DND-41 (cell line): Measurements from ENCODE around the gene ZBTB45.
A peak's percentile ranks its signal among the peaks of the same experiment; 100 is the strongest.

Source experiments
- ATAC-seq: fragments of 200-7000 bp; cut with Tn5 transposase; 3 replicates; pipeline ENCODE4 v1.9.1; 2021; ENCODE audit warnings: low read depth; ENCODE audit not compliant: insufficient read depth
- DNase-seq: peaks from one replicate; pipeline ENCODE4 v3.0.0-alpha.2; 2020
- H2AFZ ChIP-seq: 2 replicates; pipeline ENCODE4 v1.6.0; 2012; ENCODE audit warnings: low read depth, low read length
- H3K27ac ChIP-seq: 2 replicates; pipeline ENCODE4 v1.5.1; 2012; ENCODE audit warnings: low read length, inconsistent platforms
- H3K27me3 ChIP-seq: fragments of 200-600 bp; sonication (generic); 2 replicates; pipeline ENCODE4 v1.6.0; 2012; ENCODE audit warnings: low read length, mild to moderate bottlenecking, inconsistent platforms; ENCODE audit not compliant: insufficient read depth, poor library complexity
- H3K36me3 ChIP-seq: 2 replicates; pipeline ENCODE4 v1.5.1; 2012; ENCODE audit warnings: low read length, inconsistent platforms; ENCODE audit not compliant: insufficient read depth
- H3K4me1 ChIP-seq: 2 replicates; pipeline ENCODE4 v1.5.1; 2012; ENCODE audit warnings: mild to moderate bottlenecking, low read length; ENCODE audit not compliant: insufficient read depth
- H3K4me2 ChIP-seq: 2 replicates; pipeline ENCODE4 v1.6.0; 2012; ENCODE audit warnings: mild to moderate bottlenecking, moderate library complexity, low read length, inconsistent platforms; ENCODE audit not compliant: insufficient read depth
- H3K4me3 ChIP-seq, 2 experiments: fragments of 200-600 bp in 1 of 2; shearing (Covaris generic) in 1 of 2; 2 replicates each; pipeline ENCODE4 v1.5.1; 2012 to 2016; ENCODE audit warnings: inconsistent platforms in 2 of 2, low read length in 2 of 2, mild to moderate bottlenecking in 2 of 2, low read depth in 1 of 2, moderate library complexity in 1 of 2
- H3K79me2 ChIP-seq: 2 replicates; pipeline ENCODE4 v1.6.0; 2012; ENCODE audit warnings: low read length, inconsistent platforms; ENCODE audit not compliant: insufficient read depth
- H3K9ac ChIP-seq: 2 replicates; pipeline ENCODE4 v1.6.0; 2012; ENCODE audit warnings: low read depth, mild to moderate bottlenecking, inconsistent platforms, low read length, moderate library complexity
- H3K9me3 ChIP-seq: 2 replicates; pipeline ENCODE4 v1.5.1; 2012; ENCODE audit warnings: low read length, moderate library complexity, mild to moderate bottlenecking, inconsistent platforms; ENCODE audit not compliant: insufficient read depth, severe bottlenecking
- H4K20me1 ChIP-seq: 2 replicates; pipeline ENCODE4 v1.6.0; 2012; ENCODE audit warnings: low read length; ENCODE audit not compliant: insufficient read depth
- CTCF ChIP-seq: IDR thresholded peaks from 2 replicates; pipeline ENCODE4 v1.5.1; 2012; ENCODE audit warnings: borderline replicate concordance, low read length, moderate library complexity, mild to moderate bottlenecking; ENCODE audit not compliant: poor library complexity, severe bottlenecking; ENCODE audit errors: extremely low read depth
- EZH2 ChIP-seq: IDR thresholded peaks from 3 replicates; pipeline ENCODE4 v1.6.1; 2012; ENCODE audit warnings: borderline replicate concordance, low read depth, mild to moderate bottlenecking, moderate library complexity, low read length, inconsistent platforms; ENCODE audit not compliant: severe bottlenecking

ZBTB45 gene

GRCh38 chr19:58499021-58499927, 20.3 kb downstream of the ZBTB45 start:
- peak; percentile 97 for ATAC-seq
- peak overlapping the region; percentile 75 for H3K27ac ChIP-seq

GRCh38 chr19:58498316-58499020, 21.1 kb downstream of the ZBTB45 start:
- peaks cover 22% of the 10 kb centered on the region for H3K79me2 ChIP-seq
- peaks cover 38% of the 10 kb centered on the region for H3K4me1 ChIP-seq
- peak overlapping the region; percentile 49 to 83; a peak in 3 of 4 replicates for H3K4me3 ChIP-seq
- H3K27me3 ChIP-seq, result no peaks in the 10 kb centered on the region
- H3K27ac ChIP-seq, result peak overlapping the region; percentile 74
- H3K9me3 ChIP-seq, result no peaks in the 10 kb centered on the region
- peak overlapping the region; percentile 92 for H2AFZ ChIP-seq
- DNase-seq (no peak), ATAC-seq (no peak)
- H3K36me3 ChIP-seq, result no peaks in the 10 kb centered on the region
- peak overlapping the region; percentile 72 for H3K9ac ChIP-seq
- H3K4me2 ChIP-seq, result peak overlapping the region; percentile 98
- TF ChIP-seq CTCF, result no peak
- TF ChIP-seq EZH2, result no peak
- H4K20me1 ChIP-seq, result no peaks in the 10 kb centered on the region

More at GRCh38 chr19:58499021-58499927, 20.3 kb downstream of the ZBTB45 start:
- DNase-seq, result peak; percentile 100
- Histone ChIP-seq H3K4me1 (peaks cover 38% of the 10 kb centered on the region), H4K20me1 (no peaks in the 10 kb centered on the region), H3K79me2 (peaks cover 22% of the 10 kb centered on the region), H3K27me3 (no peaks in the 10 kb centered on the region), H3K4me3 (peak overlapping the region; percentile 49 to 83; a peak in 3 of 4 replicates), H3K36me3 (no peaks in the 10 kb centered on the region), H3K9me3 (no peaks in the 10 kb centered on the region), H3K4me2 (peak overlapping the region; percentile 98), H2AFZ (peak overlapping the region; percentile 92), H3K9ac (peak overlapping the region; percentile 72)
- TF ChIP-seq EZH2, result no peak
- TF ChIP-seq CTCF, result peak; percentile 38

GRCh38 chr19:58497634-58498170, 21.9 kb downstream of the ZBTB45 start:
- H3K9ac ChIP-seq, result peak overlapping the region; percentile 72
- peak overlapping the region in 1 of 2 experiments; percentile 83; a peak in 2 of 4 replicates for H3K4me3 ChIP-seq
- H3K27me3 ChIP-seq, result no peaks in the 10 kb centered on the region
- no peak for ATAC-seq
- H3K4me1 ChIP-seq, result peaks cover 38% of the 10 kb centered on the region
- peak overlapping the region; percentile 74 for H3K27ac ChIP-seq
- H3K9me3 ChIP-seq, result no peaks in the 10 kb centered on the region
- H3K36me3 ChIP-seq, result no peaks in the 10 kb centered on the region
- H3K4me2 ChIP-seq, result peak overlapping the region; percentile 98
- no peak for DNase-seq
- peaks cover 22% of the 10 kb centered on the region for H3K79me2 ChIP-seq
- H2AFZ ChIP-seq, result no peak overlapping the region
- no peaks in the 10 kb centered on the region for H4K20me1 ChIP-seq
- TF ChIP-seq CTCF (no peak), EZH2 (no peak)
